ENCODE measurements around the gene IFT43. TPM values are rescaled to one million over a fixed set of nuclear protein-coding genes. Genes with fewer than 3 reads are reported as not detected.

Gene IFT43
- total and polyA plus RNA-seq, 10 of the 15 experiments (the other 5 are each of a cell fraction or from before 2014, with no cell fraction given), result 8.2 to 24.8 (median 14.0) TPM

- H3K79me2 ChIP-seq (ENCODE audit: control insufficient read depth, insufficient read depth, low read length), result no peaks in the 10 kb centered on the region
- ChIA-PET RAD21 (ENCODE audit: unreplicated experiment) (no interaction called here), SMC1A (ENCODE audit: uncharacterized antibody, unreplicated experiment) (no interaction called here), CTCF (no interaction called here), POLR2A (interaction anchor here (0.6 kb wide), 1 partner anchor 1704 kb away, joined by 3 read pairs; no protein-coding TSS in a partner anchor)
- no peak overlapping the region for H2AFZ ChIP-seq (ENCODE audit: control insufficient read depth, low read depth, low read length)
- no peaks in the 10 kb centered on the region for H3K27me3 ChIP-seq (replicated peaks in 1 of 2; ENCODE audit: control insufficient read depth in 2 of 2, insufficient read depth in 2 of 2, low read length in 1 of 2)
- FAIRE-seq, result no peak
- H3K9me3 ChIP-seq (replicated peaks; ENCODE audit: control insufficient read depth, insufficient read depth, low read length), result no peaks in the 10 kb centered on the region
- H3K4me3 ChIP-seq, result no peak overlapping the region
- TF ChIP-seq TARDBP (IDR thresholded peaks at IDR 0.05; ENCODE audit: borderline replicate concordance) (no peak), HDGF (IDR thresholded peaks at IDR 0.05) (no peak), CHD1 (IDR thresholded peaks at IDR 0.05; ENCODE audit: low read depth, low read length) (no peak), ATF2 (IDR thresholded peaks at IDR 0.05; ENCODE audit: low read length) (no peak), SMC3 (IDR thresholded peaks at IDR 0.05; ENCODE audit: borderline replicate concordance, low read length) (no peak), RUNX3 (IDR thresholded peaks at IDR 0.05; ENCODE audit: low read length) (no peak), TCF12 (IDR thresholded peaks at IDR 0.05; ENCODE audit: low read depth, low read length) (no peak), JUNB (IDR thresholded peaks at IDR 0.05) (no peak), CHD2 (IDR thresholded peaks at IDR 0.05; ENCODE audit: borderline replicate concordance, low read depth, low read length) (no peak), KDM1A (IDR thresholded peaks at IDR 0.05; ENCODE audit: borderline replicate concordance) (no peak), MTA3 (IDR thresholded peaks at IDR 0.05; ENCODE audit: borderline replicate concordance, low read length) (no peak)
- TF ChIP-seq, protein P1, sequence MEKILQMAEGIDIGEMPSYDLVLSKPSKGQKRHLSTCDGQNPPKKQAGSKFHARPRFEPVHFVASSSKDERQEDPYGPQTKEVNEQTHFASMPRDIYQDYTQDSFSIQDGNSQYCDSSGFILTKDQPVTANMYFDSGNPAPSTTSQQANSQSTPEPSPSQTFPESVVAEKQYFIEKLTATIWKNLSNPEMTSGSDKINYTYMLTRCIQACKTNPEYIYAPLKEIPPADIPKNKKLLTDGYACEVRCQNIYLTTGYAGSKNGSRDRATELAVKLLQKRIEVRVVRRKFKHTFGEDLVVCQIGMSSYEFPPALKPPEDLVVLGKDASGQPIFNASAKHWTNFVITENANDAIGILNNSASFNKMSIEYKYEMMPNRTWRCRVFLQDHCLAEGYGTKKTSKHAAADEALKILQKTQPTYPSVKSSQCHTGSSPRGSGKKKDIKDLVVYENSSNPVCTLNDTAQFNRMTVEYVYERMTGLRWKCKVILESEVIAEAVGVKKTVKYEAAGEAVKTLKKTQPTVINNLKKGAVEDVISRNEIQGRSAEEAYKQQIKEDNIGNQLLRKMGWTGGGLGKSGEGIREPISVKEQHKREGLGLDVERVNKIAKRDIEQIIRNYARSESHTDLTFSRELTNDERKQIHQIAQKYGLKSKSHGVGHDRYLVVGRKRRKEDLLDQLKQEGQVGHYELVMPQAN (conservative IDR thresholded peaks at IDR 0.05), result no peak
- 77% methylated on average over 3 of the region's 3 CpGs for WGBS (ENCODE audit: insufficient coverage, insufficient replicate concordance, low lambda C conversion rate, missing lambda C conversion rate)
- no peaks in the 10 kb centered on the region for H4K20me1 ChIP-seq (ENCODE audit: control insufficient read depth, insufficient read depth)
- no peaks in the 10 kb centered on the region for H3K4me1 ChIP-seq (ENCODE audit: control insufficient read depth, insufficient read depth, low read length)
- no peak for ATAC-seq
- in situ Hi-C loops (cut with MboI) (no loop called here), intact Hi-C loops (cut with micrococcal nuclease; ENCODE audit: unreplicated experiment) (no loop called here)
- H3K36me3 ChIP-seq (ENCODE audit: control insufficient read depth in 2 of 2, insufficient read depth in 2 of 2, low read length in 1 of 2), result no peaks in the 10 kb centered on the region
- H3K4me2 ChIP-seq (ENCODE audit: control insufficient read depth, insufficient read depth), result no peak overlapping the region
- H3K27ac ChIP-seq (ENCODE audit: control insufficient read depth, insufficient read depth), result no peak overlapping the region
- DNase-seq (ENCODE audit: low read depth, low spot score), result no peak
- H3K9ac ChIP-seq (ENCODE audit: control insufficient read depth, insufficient read depth, low read length), result no peak overlapping the region
- no TSS peak for BruUV-seq (replicated peaks)
Observed at GRCh38 chr14:75952489-75952888, 33.1 kb upstream of the IFT43 start.
